AG10803 (cell line): Measurements from ENCODE around the gene ZWILCH.

Experiments used
- DNase-seq: peaks from one replicate; pipeline ENCODE4 v3.0.0; 2010; ENCODE audit warnings: low read depth
- H3K4me3 ChIP-seq: 2 replicates; pipeline ENCODE4 v1.5.1; 2011; ENCODE audit warnings: mild to moderate bottlenecking, low read length, control low read depth
- CTCF ChIP-seq: conservative IDR thresholded peaks from 2 replicates; pipeline ENCODE4 v1.5.1; 2011; ENCODE audit warnings: mild to moderate bottlenecking, low read length, control low read depth, inconsistent platforms

Gene ZWILCH

GRCh38 chr15:66592505-66593218 lies 87.5 kb downstream of the ZWILCH start:
- no peak for DNase-seq
- TF ChIP-seq CTCF = no peak
- no peak overlapping the region for H3K4me3 ChIP-seq

GRCh38 chr15:66593219-66593780 lies 88.2 kb downstream of the ZWILCH start:
- no peak for TF ChIP-seq CTCF
- H3K4me3 ChIP-seq = no peak overlapping the region
- DNase-seq = peak; percentile 15

- DNase-seq = no peak
- no peak overlapping the region for H3K4me3 ChIP-seq
- no peak for TF ChIP-seq CTCF
Measured at GRCh38 chr15:66594344-66594743, 89.2 kb downstream of the ZWILCH start.

GRCh38 chr15:66594836-66595235 lies 89.7 kb downstream of the ZWILCH start:
- no peak for DNase-seq
- no peak overlapping the region for H3K4me3 ChIP-seq
- no peak for TF ChIP-seq CTCF

GRCh38 chr15:66595332-66595731 lies 90.2 kb downstream of the ZWILCH start:
- no peak for DNase-seq
- H3K4me3 ChIP-seq = no peak overlapping the region
- TF ChIP-seq CTCF = no peak

GRCh38 chr15:66595931-66596545 lies 90.9 kb downstream of the ZWILCH start:
- peak; percentile 67 for DNase-seq
- TF ChIP-seq CTCF = no peak; the same call in 1 of the 2 replicates

More at GRCh38 chr15:66595931-66596545, 90.9 kb downstream of the ZWILCH start:
- H3K4me3 ChIP-seq = no peak overlapping the region
